Smooth muscle cell (in vitro differentiated cells): ENCODE data around the gene F2R. TPM values are rescaled to one million over a fixed set of nuclear protein-coding genes. Genes with fewer than 3 reads are reported as not detected.
A peak's percentile ranks its signal among the peaks of the same experiment; 100 is the strongest.

ENCODE experiments used
- DNase-seq: peaks from one replicate; lab custom pipeline; 2025; ENCODE audit not compliant: unreplicated experiment; lab: John Stamatoyannopoulos, UW
- H2AFZ ChIP-seq: fragments of 200-600 bp; sonication (generic); 2 replicates; pipeline ENCODE4 v1.6.0; 2016; ENCODE audit warnings: antibody characterized with exemption, low read depth, mild to moderate bottlenecking
- H3F3A ChIP-seq: fragments of 200-600 bp; sonication (generic); 2 replicates; pipeline ENCODE4 v1.6.0; 2017; ENCODE audit warnings: antibody characterized with exemption, low read depth
- H3K27ac ChIP-seq: fragments of 200-600 bp; sonication (generic); 2 replicates; pipeline ENCODE4 v1.5.1; 2016; ENCODE audit warnings: low read depth, mild to moderate bottlenecking
- H3K27me3 ChIP-seq: fragments of 200-600 bp; sonication (generic); 2 replicates; pipeline ENCODE4 v1.6.1; 2016; ENCODE audit warnings: low read depth, mild to moderate bottlenecking
- H3K36me3 ChIP-seq: fragments of 200-600 bp; sonication (generic); 2 replicates; pipeline ENCODE4 v1.5.1; 2016; ENCODE audit warnings: low read depth
- H3K4me1 ChIP-seq: fragments of 200-600 bp; sonication (generic); 2 replicates; pipeline ENCODE4 v1.5.1; 2016; ENCODE audit warnings: low read depth
- H3K4me2 ChIP-seq: fragments of 200-600 bp; sonication (generic); 2 replicates; pipeline ENCODE4 v1.6.0; 2016; ENCODE audit warnings: mild to moderate bottlenecking
- H3K4me3 ChIP-seq: fragments of 200-600 bp; sonication (generic); 2 replicates; pipeline ENCODE4 v1.5.1; 2016; ENCODE audit warnings: mild to moderate bottlenecking
- H3K79me2 ChIP-seq: fragments of 200-600 bp; sonication (generic); 2 replicates; pipeline ENCODE4 v1.6.0; 2016; ENCODE audit warnings: low read depth, mild to moderate bottlenecking
- H3K9ac ChIP-seq: fragments of 200-600 bp; sonication (generic); 2 replicates; pipeline ENCODE4 v1.6.0; 2016; ENCODE audit warnings: low read depth
- H3K9me3 ChIP-seq: fragments of 200-600 bp; sonication (generic); replicated peaks from 2 replicates; pipeline ENCODE4 v1.5.1; 2016; ENCODE audit warnings: low read depth
- H4K20me1 ChIP-seq: fragments of 200-600 bp; sonication (generic); 2 replicates; pipeline ENCODE4 v1.6.0; 2016; ENCODE audit warnings: low read depth
- WGBS: methylation state at CpG from one replicate; pipeline ENCODE4 v1.1.7; 2016; ENCODE audit warnings: low lambda C conversion rate; 5-methylcytosine and 5-hydroxymethylcytosine counted together
- polyA plus RNA-seq: library from polyadenylated mRNA; unstranded; fragments of >200 nt; fragmentation: Nextera tagmentation; extraction: Ambion mirVana; gene quantifications from 2 replicates; pipeline ENCODE4 v1.2.1, GENCODE V29; 2016
- total RNA-seq: library from RNA; depleted of rRNA; stranded (reverse); fragments of >200 nt; gene quantifications from 2 replicates; pipeline ENCODE4 v1.2.3, GENCODE V29; 2014
- TF ChIP-seq, protein P1 (sequence below): fragments of 200-600 bp; sonication (generic); IDR thresholded peaks from 2 replicates; pipeline ENCODE4 v1.5.1; 2017; ENCODE audit warnings: borderline replicate concordance, mild to moderate bottlenecking, antibody characterized with exemption; ENCODE audit not compliant: insufficient read depth, poor library complexity, severe bottlenecking

F2R gene
- total and polyA plus RNA-seq, 2 experiments from 2014 or later, result 103 to 135 TPM

DNA sequence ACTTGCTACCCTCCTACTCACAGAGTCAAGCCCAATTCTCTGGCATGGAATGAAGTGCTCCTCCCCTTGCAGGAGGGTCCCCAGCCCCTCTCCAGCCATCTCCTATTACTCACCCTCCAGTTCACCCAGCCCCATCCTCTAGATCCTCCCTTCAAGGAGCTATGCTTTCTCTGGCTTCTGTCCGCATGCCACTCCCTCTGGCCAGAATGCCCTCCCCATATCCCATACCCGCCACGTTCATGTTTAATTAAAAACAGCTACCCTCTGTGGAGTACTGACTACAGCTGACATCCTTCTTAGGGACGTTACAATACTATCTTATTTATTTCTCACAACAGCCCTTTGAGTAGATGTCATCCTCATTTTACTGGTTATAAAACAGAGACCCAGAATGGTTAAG is 3.0 kb downstream of the F2R start:
- TF ChIP-seq, protein P1, sequence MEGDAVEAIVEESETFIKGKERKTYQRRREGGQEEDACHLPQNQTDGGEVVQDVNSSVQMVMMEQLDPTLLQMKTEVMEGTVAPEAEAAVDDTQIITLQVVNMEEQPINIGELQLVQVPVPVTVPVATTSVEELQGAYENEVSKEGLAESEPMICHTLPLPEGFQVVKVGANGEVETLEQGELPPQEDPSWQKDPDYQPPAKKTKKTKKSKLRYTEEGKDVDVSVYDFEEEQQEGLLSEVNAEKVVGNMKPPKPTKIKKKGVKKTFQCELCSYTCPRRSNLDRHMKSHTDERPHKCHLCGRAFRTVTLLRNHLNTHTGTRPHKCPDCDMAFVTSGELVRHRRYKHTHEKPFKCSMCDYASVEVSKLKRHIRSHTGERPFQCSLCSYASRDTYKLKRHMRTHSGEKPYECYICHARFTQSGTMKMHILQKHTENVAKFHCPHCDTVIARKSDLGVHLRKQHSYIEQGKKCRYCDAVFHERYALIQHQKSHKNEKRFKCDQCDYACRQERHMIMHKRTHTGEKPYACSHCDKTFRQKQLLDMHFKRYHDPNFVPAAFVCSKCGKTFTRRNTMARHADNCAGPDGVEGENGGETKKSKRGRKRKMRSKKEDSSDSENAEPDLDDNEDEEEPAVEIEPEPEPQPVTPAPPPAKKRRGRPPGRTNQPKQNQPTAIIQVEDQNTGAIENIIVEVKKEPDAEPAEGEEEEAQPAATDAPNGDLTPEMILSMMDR, result no peak
- H2AFZ ChIP-seq, result no peak overlapping the region
- no peak overlapping the region for H3K4me3 ChIP-seq
- H3K9me3 ChIP-seq, result no peaks in the 10 kb centered on the region
- H3F3A ChIP-seq, result peaks cover 10% of the 10 kb centered on the region
- peaks cover 27% of the 10 kb centered on the region for H3K4me1 ChIP-seq
- H3K4me2 ChIP-seq, result peak overlapping the region; percentile 99
- peaks cover 6% of the 10 kb centered on the region for H4K20me1 ChIP-seq
- H3K27me3 ChIP-seq, result peaks cover 12% of the 10 kb centered on the region
- no peaks in the 10 kb centered on the region for H3K36me3 ChIP-seq
- no peak for DNase-seq
- H3K9ac ChIP-seq, result peak overlapping the region; percentile 68
- H3K79me2 ChIP-seq, result peaks cover 68% of the 10 kb centered on the region
- 34% methylated on average over 4 of the region's 4 CpGs for WGBS
- H3K27ac ChIP-seq, result peak overlapping the region; percentile 83

- no peak overlapping the region for H3K4me3 ChIP-seq
- H3K4me1 ChIP-seq, result peaks cover 21% of the 10 kb centered on the region
- peaks cover 76% of the 10 kb centered on the region for H3K79me2 ChIP-seq
Measured at GRCh38 chr5:76720988-76721569, 5.2 kb downstream of the F2R start.

GRCh38 chr5:76723266-76723665 is 7.3 kb downstream of the F2R start:
- peaks cover 8% of the 10 kb centered on the region for H3K4me1 ChIP-seq
- no peak overlapping the region for H3K4me3 ChIP-seq
- no peak overlapping the region for H3K9ac ChIP-seq
- H3K9me3 ChIP-seq, result no peaks in the 10 kb centered on the region
- no peaks in the 10 kb centered on the region for H4K20me1 ChIP-seq
- DNase-seq, result no peak
- TF ChIP-seq, protein P1, result no peak
- peak overlapping the region; percentile 93 for H3K27ac ChIP-seq
- WGBS, result 94% methylated on average over 1 of the region's 1 CpG
- H3K36me3 ChIP-seq, result peaks cover 3% of the 10 kb centered on the region
- peaks cover 80% of the 10 kb centered on the region for H3K79me2 ChIP-seq
- H3F3A ChIP-seq, result peaks cover 5% of the 10 kb centered on the region
- H3K27me3 ChIP-seq, result no peaks in the 10 kb centered on the region
- no peak overlapping the region for H3K4me2 ChIP-seq
- H2AFZ ChIP-seq, result no peak overlapping the region

More at GRCh38 chr5:76720988-76721569, 5.2 kb downstream of the F2R start:
- H3K27me3 ChIP-seq, result no peaks in the 10 kb centered on the region
- H3K36me3 ChIP-seq, result no peaks in the 10 kb centered on the region
- H2AFZ ChIP-seq, result no peak overlapping the region
- no peak for DNase-seq
- peak overlapping the region; percentile 12 for H3K27ac ChIP-seq
- H3K9me3 ChIP-seq, result no peaks in the 10 kb centered on the region
- WGBS, result 68% methylated on average over 10 of the region's 10 CpGs
- H4K20me1 ChIP-seq, result peaks cover 6% of the 10 kb centered on the region
- no peak overlapping the region for H3K9ac ChIP-seq
- TF ChIP-seq, protein P1, result no peak
- no peak overlapping the region for H3K4me2 ChIP-seq
- peaks cover 5% of the 10 kb centered on the region for H3F3A ChIP-seq

- Histone ChIP-seq H4K20me1 (no peaks in the 10 kb centered on the region), H3K36me3 (peaks cover 3% of the 10 kb centered on the region), H3K9ac (peak overlapping the region; percentile 52), H3K4me1 (peaks cover 4% of the 10 kb centered on the region), H2AFZ (no peak overlapping the region), H3K4me3 (no peak overlapping the region), H3K27ac (peak overlapping the region; percentile 93), H3K4me2 (peak overlapping the region; percentile 54), H3K9me3 (peaks cover 2% of the 10 kb centered on the region), H3K27me3 (no peaks in the 10 kb centered on the region), H3K79me2 (peaks cover 85% of the 10 kb centered on the region), H3F3A (peaks cover 5% of the 10 kb centered on the region)
- TF ChIP-seq, protein P1, result no peak
- DNase-seq, result no peak
- 84% methylated on average over 1 of the region's 1 CpG for WGBS
Measured at GRCh38 chr5:76723906-76724305, 8.0 kb downstream of the F2R start.
